Stimulated activated CD4-positive, alpha-beta T cell treated with anti-CD3 and anti-CD28 coated beads, Interleukin-1b, Interleukin-23, amount 100 ng/mL, for 24 hours (primary cell): ENCODE measurements around the gene TMEM220.
"Not testable (repeated sequence)": the region's sequence is repeated elsewhere in the genome, so short reads cannot be mapped to it uniquely, and the experiment has no call there.

Experiments
- DNase-seq, 4 experiments: peaks; one replicate each; pipeline ENCODE4 v3.0.0-alpha.2; 2020; ENCODE audit warnings: low read depth in 4 of 4, low spot score in 1 of 4

TMEM220 gene

GRCh38 chr17:10731408-10731879, 1.6 kb upstream of the TMEM220 start:
- no peak for DNase-seq

- not testable (repeated sequence) for DNase-seq
Observed at GRCh38 chr17:10730247-10730646, 424 bp upstream of the TMEM220 start.

GRCh38 chr17:10728331-10728892, 1.4 kb downstream of the TMEM220 start:
- DNase-seq, result no peak

GRCh38 chr17:10727192-10727591, 2.6 kb downstream of the TMEM220 start:
- DNase-seq, result no peak

DNA sequence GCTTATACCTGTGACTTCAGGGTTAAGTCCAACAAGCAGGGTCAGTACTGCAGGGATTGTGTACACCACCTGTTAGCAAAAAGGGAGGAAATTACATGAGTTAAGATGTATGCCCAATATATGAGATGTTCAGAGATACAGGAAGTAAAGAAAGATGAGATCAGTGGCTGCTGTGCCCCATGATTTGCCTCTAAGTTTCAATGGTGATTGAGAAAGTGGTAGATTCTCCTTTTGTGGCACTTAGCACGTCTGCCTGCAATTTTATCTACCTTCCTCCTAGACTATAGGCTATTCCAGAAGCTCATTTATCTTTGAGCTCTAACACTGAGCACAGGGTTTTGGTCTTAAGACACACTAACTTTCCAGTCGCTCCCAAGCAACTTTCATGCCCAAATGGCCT, 3.6 kb downstream of the TMEM220 start:
- no peak for DNase-seq

GRCh38 chr17:10725262-10725661, 4.6 kb downstream of the TMEM220 start:
- DNase-seq, result no peak

- no peak for DNase-seq
Observed at GRCh38 chr17:10724546-10725195, 5.2 kb downstream of the TMEM220 start.

DNA sequence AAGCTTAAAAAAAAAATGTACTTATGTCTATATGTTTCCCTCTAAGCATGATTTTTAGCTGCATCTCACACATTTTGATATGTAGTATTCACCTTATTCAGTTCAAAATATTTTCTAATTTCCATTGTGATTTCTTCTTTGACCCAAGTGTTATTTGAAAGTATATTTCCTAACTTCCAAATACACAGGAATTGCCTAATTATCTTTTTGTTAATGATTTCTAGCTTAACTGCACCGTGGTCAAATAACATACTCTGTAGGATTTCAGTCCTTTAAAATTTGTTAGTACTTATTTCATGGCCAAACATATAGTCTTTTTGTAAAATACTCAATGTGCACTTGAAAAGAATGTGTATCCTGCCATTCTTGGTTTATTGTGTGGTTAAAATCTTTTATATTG, 11.3 kb downstream of the TMEM220 start:
- DNase-seq, result no peak

GRCh38 chr17:10716218-10716617, 13.6 kb downstream of the TMEM220 start:
- no peak for DNase-seq

DNA sequence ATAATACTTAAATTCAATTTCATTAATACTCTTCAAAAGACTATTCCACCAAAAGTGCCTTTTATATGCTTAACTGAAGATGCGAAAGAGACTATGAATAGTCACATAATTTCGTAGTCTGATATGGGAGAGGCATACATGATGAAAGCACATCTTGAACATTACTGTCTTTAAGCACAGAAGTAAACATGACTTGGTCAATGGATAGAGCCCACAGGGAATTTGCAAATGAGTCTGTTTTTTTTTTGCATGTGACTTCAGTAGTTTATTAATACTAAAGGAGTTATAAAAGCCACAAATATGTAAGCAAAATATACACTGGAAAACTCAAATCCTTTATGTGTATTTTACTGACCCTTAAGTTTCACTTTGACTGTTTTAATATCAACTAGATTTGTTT, 16.5 kb downstream of the TMEM220 start:
- DNase-seq, result no peak

- DNase-seq, result no peak
Observed at GRCh38 chr17:10705727-10706126, 24.1 kb downstream of the TMEM220 start.

- no peak for DNase-seq
Observed at GRCh38 chr17:10702574-10702973, 27.2 kb downstream of the TMEM220 start.

GRCh38 chr17:10699856-10700255, 30.0 kb downstream of the TMEM220 start:
- DNase-seq, result no peak

- DNase-seq, result no peak
Observed at GRCh38 chr17:10698096-10698818, 31.6 kb downstream of the TMEM220 start.

DNA sequence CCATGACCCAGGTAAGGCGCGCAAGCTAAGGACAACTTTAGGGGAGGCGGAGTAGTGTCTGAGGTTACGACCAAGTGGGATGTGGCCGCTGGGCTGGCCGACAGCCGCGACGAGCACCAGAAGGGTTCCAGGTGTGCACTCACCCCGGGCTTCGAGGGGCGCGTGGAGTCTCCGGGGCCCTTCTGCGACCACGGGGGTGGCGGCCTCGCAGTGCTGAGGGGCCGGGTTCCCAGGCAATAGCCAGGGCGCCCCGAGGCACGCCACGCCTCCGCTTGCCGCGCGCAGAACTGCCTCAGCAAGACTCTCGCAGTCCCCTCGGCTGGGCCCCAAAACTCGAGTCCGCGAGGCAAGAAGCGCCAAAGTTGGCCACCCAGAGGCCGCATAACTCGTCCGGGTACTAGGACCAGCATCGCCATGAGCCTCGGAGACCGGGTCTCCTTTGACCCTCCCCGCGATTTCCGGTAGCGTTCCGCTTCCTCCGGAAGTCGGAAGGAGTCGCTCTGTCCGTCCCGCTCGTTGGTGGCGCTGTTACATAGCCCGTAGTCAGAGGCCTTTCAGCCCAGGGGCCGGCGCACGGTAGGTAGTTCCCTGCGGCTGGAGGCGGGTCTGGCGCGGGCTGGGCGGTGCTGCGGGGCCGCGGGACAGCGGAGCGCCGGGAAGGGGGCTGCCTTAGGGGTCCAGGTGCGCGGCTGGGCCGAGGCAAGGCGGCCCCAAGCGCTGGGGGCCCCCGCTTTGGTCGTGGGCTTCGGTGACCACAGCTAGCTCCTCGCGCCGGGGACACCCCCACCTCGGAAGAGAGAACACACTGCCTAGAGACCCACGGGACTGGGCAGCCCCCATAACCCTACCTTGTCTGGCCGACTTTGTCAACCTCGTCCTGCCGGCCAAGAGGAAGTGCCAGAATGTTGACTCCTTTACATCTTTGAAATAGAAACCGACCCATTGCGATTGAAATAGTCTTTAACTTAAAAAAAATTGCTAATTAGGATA, 32.4 kb downstream of the TMEM220 start, which contains the start of the genes ADPRM and SCO1:
ADPRM (plus strand) TSS at position 503 of the 990 bp plus-strand sequence. CDS start 7,333 bp downstream, outside the sequence.
SCO1 (minus strand) TSS at position 442 of the 990 bp plus-strand sequence; CDS start at position 416, 26 bp downstream.
- DNase-seq, result peak; percentile 76 to 84 (median 82)

DNA sequence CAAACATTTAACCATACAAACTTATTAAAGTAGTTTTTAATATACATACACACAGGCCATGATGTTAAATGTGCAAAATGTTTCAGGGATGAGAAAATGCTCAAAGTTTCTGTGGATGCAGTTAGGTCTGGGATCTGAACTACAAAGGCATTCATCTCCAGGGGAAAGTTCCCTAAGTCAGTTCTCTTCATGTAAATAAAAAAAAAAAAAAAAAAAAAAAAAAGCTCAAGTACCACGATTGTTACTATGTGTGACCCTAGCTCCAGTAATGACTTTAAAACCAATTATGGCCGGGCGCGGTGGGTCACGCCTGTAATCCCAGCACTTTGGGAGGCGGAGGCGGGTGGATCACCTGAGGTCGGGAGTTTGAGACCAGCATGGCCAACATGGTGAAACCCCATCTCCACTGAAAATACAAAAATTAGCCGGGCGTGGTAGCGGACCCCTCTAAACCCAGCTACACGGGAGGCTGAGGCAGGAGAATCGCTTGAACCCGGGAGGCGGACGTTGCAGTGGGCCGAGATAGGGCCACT, 33.9 kb downstream of the TMEM220 start:
- not testable (repeated sequence) for DNase-seq

GRCh38 chr17:10687499-10687898, 42.3 kb downstream of the TMEM220 start:
- no peak for DNase-seq

GRCh38 chr17:10683853-10684252, 46.0 kb downstream of the TMEM220 start:
- DNase-seq, result no peak

GRCh38 chr17:10681866-10682446, 47.9 kb downstream of the TMEM220 start:
- no peak for DNase-seq

DNA sequence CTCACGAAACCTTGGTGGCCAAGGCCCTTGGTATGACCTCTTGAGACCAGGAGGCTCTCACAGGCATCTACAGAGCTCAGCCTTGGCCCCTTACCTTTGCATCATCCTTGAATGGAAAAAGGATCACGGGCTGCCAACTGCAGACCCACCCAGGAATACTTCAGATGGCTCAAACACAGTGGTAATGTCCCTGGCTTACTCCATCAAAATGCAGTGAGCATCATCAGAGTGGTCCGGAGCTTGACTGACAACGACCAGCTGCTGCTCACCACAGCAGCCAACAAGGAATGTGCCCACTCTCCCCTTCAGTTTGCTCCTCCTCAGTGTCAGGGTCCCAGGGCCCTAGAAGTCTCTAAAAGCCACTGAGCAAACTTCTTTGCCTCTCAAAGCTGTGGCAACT, 55.1 kb downstream of the TMEM220 start:
- DNase-seq, result no peak
